Tibial nerve (tissue), 3 donors: ENCODE measurements around the gene TXNDC12.
"Not testable (repeated sequence)": the region's sequence is repeated elsewhere in the genome, so short reads cannot be mapped to it uniquely, and the experiment has no call there.

Experiments
- POLR2A ChIP-seq, 2 donors: fragments of 450-650 bp; IDR thresholded peaks; one replicate each; pipeline ENCODE4 v1.6.1; 2017; ENCODE audit warnings: antibody characterized with exemption in 2 of 2, mild to moderate bottlenecking in 2 of 2, moderate library complexity in 2 of 2
- TF ChIP-seq, protein P1 (sequence below), 5 experiments: fragments of 200-600 bp in 3 of 5; fragments of 450-650 bp in 2 of 5; sonication (generic) in 3 of 5; IDR thresholded peaks; one replicate each; pipeline ENCODE4 v1.5.1; 2016 to 2019; ENCODE audit warnings: antibody characterized with exemption in 5 of 5, mild to moderate bottlenecking in 3 of 5, moderate library complexity in 2 of 5

DNA sequence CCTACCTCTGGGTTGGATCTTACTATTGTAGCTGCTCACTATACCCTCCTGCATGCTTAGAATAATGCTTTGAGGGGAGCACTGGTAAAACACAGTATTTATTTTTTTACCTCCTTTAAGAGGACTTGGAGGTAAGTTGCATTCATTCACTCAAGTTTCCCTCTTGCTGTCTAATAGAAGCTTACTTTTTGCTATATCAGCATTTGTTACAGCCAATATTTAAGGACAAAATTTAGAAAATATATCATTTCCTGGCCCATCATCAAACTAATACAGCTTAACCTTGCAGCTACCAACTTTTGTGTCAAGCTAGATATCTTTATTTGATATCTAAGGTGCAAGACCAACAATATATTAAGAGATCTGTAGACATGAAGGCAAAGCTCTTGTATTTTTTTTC lies 32.9 kb upstream of the TXNDC12 start:
- TF ChIP-seq, protein P1, sequence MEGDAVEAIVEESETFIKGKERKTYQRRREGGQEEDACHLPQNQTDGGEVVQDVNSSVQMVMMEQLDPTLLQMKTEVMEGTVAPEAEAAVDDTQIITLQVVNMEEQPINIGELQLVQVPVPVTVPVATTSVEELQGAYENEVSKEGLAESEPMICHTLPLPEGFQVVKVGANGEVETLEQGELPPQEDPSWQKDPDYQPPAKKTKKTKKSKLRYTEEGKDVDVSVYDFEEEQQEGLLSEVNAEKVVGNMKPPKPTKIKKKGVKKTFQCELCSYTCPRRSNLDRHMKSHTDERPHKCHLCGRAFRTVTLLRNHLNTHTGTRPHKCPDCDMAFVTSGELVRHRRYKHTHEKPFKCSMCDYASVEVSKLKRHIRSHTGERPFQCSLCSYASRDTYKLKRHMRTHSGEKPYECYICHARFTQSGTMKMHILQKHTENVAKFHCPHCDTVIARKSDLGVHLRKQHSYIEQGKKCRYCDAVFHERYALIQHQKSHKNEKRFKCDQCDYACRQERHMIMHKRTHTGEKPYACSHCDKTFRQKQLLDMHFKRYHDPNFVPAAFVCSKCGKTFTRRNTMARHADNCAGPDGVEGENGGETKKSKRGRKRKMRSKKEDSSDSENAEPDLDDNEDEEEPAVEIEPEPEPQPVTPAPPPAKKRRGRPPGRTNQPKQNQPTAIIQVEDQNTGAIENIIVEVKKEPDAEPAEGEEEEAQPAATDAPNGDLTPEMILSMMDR (IDR thresholded peaks at IDR 0.05), result not testable (repeated sequence)
- TF ChIP-seq POLR2A (IDR thresholded peaks at IDR 0.05), result not testable (repeated sequence)
